SK-N-SH treated with all-trans-retinoic acid at 6 μM for 48 hours (cell line): ENCODE measurements around the gene VCAN.

ENCODE experiments used
- TOX ChIP-seq: fragments of 250-450 bp; sonication (Bioruptor Pico); IDR thresholded peaks from 2 replicates; pipeline ENCODE4 v1.8.0; 2021; ENCODE audit warnings: mild to moderate bottlenecking, moderate library complexity, borderline replicate concordance
- TF ChIP-seq, protein P1 (sequence below): fragments of 250-450 bp; sonication (Bioruptor Pico); IDR thresholded peaks from 2 replicates; pipeline ENCODE4 v1.5.1; 2020; ENCODE audit warnings: low read depth, mild to moderate bottlenecking, moderate library complexity
- TF ChIP-seq, protein P2 (sequence below): fragments of 250-450 bp; sonication (Bioruptor Pico); IDR thresholded peaks from 2 replicates; pipeline ENCODE4 v1.5.0; 2020; ENCODE audit warnings: mild to moderate bottlenecking, moderate library complexity
- TF ChIP-seq, protein P3 (sequence below): fragments of 250-450 bp; sonication (Bioruptor Pico); IDR thresholded peaks from 2 replicates; pipeline ENCODE4 v1.5.1; 2021; ENCODE audit warnings: mild to moderate bottlenecking, moderate library complexity

DNA sequence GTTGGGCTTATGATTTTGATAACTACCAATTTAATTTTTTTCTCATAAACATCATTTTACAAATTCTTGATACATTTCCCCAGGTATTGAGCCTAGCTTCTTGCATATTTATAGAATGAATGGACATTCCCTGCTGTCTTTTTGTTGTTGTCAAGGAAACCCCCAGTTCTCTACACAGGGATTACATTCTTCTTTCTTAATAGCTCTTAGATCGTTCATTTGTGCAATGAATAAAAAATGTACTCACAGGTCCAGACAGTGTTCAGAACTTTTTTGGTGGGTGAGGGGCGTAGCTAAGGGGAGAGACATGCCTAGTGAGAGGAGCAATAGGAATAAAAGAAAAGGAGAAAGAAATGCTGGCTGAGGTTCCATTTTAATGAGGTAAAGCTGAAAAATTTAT is 58.6 kb downstream of the VCAN start:
- TF ChIP-seq, protein P1, sequence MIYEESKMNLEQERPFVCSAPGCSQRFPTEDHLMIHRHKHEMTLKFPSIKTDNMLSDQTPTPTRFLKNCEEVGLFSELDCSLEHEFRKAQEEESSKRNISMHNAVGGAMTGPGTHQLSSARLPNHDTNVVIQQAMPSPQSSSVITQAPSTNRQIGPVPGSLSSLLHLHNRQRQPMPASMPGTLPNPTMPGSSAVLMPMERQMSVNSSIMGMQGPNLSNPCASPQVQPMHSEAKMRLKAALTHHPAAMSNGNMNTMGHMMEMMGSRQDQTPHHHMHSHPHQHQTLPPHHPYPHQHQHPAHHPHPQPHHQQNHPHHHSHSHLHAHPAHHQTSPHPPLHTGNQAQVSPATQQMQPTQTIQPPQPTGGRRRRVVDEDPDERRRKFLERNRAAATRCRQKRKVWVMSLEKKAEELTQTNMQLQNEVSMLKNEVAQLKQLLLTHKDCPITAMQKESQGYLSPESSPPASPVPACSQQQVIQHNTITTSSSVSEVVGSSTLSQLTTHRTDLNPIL: no peak
- TF ChIP-seq, protein P2, sequence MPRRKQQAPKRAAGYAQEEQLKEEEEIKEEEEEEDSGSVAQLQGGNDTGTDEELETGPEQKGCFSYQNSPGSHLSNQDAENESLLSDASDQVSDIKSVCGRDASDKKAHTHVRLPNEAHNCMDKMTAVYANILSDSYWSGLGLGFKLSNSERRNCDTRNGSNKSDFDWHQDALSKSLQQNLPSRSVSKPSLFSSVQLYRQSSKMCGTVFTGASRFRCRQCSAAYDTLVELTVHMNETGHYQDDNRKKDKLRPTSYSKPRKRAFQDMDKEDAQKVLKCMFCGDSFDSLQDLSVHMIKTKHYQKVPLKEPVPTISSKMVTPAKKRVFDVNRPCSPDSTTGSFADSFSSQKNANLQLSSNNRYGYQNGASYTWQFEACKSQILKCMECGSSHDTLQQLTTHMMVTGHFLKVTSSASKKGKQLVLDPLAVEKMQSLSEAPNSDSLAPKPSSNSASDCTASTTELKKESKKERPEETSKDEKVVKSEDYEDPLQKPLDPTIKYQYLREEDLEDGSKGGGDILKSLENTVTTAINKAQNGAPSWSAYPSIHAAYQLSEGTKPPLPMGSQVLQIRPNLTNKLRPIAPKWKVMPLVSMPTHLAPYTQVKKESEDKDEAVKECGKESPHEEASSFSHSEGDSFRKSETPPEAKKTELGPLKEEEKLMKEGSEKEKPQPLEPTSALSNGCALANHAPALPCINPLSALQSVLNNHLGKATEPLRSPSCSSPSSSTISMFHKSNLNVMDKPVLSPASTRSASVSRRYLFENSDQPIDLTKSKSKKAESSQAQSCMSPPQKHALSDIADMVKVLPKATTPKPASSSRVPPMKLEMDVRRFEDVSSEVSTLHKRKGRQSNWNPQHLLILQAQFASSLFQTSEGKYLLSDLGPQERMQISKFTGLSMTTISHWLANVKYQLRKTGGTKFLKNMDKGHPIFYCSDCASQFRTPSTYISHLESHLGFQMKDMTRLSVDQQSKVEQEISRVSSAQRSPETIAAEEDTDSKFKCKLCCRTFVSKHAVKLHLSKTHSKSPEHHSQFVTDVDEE (CRISPR knock-in tag): no peak
- TF ChIP-seq TOX: no peak
- TF ChIP-seq, protein P3, sequence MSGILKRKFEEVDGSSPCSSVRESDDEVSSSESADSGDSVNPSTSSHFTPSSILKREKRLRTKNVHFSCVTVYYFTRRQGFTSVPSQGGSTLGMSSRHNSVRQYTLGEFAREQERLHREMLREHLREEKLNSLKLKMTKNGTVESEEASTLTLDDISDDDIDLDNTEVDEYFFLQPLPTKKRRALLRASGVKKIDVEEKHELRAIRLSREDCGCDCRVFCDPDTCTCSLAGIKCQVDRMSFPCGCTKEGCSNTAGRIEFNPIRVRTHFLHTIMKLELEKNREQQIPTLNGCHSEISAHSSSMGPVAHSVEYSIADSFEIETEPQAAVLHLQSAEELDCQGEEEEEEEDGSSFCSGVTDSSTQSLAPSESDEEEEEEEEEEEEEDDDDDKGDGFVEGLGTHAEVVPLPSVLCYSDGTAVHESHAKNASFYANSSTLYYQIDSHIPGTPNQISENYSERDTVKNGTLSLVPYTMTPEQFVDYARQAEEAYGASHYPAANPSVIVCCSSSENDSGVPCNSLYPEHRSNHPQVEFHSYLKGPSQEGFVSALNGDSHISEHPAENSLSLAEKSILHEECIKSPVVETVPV (CRISPR knock-in tag): no peak
